Panc1 (cell line): ENCODE measurements around the gene PNPT1. TPM values are rescaled to one million over a fixed set of nuclear protein-coding genes. Genes with fewer than 3 reads are reported as not detected.
A peak's percentile ranks its signal among the peaks of the same experiment; 100 is the strongest.
"Not testable (repeated sequence)": the region's sequence is repeated elsewhere in the genome, so short reads cannot be mapped to it uniquely, and the experiment has no call there.

Experiments
- ATAC-seq: fragments of 200-7000 bp; cut with Tn5 transposase; 2 replicates; pipeline ENCODE4 v1.9.1; 2020; ENCODE audit warnings: mild to moderate bottlenecking, moderate library complexity
- BruUV-seq: library from RNA; stranded (reverse); fragments of 400-500 nt; replicated peaks from 2 replicates; lab custom pipeline; 2021; lab: Mats Ljungman, UMichigan
- CTCF ChIA-PET: fragments of 300-600 bp; sonication (Branson Sonifier 250); formaldehyde crosslinking; loops from one replicate; lab custom pipeline; 2022; ENCODE audit warnings: antibody characterized with exemption; lab: Charles Lee
- POLR2A ChIA-PET: fragments of 300-600 bp; sonication (Branson Sonifier 250); formaldehyde crosslinking; loops from one replicate; lab custom pipeline; 2022; ENCODE audit warnings: antibody characterized with exemption; lab: Charles Lee
- DNase-seq: peaks from one replicate; pipeline ENCODE4 v3.0.0-alpha.2; 2010; ENCODE audit warnings: low read depth, low spot score
- H3K27ac ChIP-seq: 2 replicates; pipeline ENCODE4 v1.5.1; 2011; ENCODE audit warnings: mild to moderate bottlenecking, low read length, inconsistent platforms
- H3K27me3 ChIP-seq: fragments of 200-500 bp; sonication (Bioruptor generic); 2 replicates; pipeline ENCODE4 v1.6.0; 2014; ENCODE audit warnings: low read length, inconsistent platforms; ENCODE audit not compliant: control insufficient read depth, insufficient read depth
- H3K36me3 ChIP-seq: fragments of 200-500 bp; sonication (Bioruptor generic); 2 replicates; pipeline ENCODE4 v1.5.1; 2014; ENCODE audit warnings: inconsistent platforms, mild to moderate bottlenecking, low read length, moderate library complexity; ENCODE audit not compliant: control insufficient read depth, insufficient read depth
- H3K4me1 ChIP-seq: 2 replicates; pipeline ENCODE4 v1.5.1; 2011; ENCODE audit warnings: inconsistent platforms, mild to moderate bottlenecking, low read length, moderate library complexity; ENCODE audit not compliant: control insufficient read depth, insufficient read depth
- H3K4me3 ChIP-seq, 2 experiments: 2 replicates each; pipeline ENCODE4 v1.5.1; 2011 to 2012; ENCODE audit warnings: low read depth in 2 of 2, low read length in 2 of 2, mild to moderate bottlenecking in 2 of 2, inconsistent platforms in 1 of 2, moderate library complexity in 1 of 2
- H3K9me3 ChIP-seq: fragments of 200-500 bp; sonication (Bioruptor generic); 2 replicates; pipeline ENCODE4 v1.5.1; 2014; ENCODE audit warnings: low read depth, mild to moderate bottlenecking, inconsistent platforms, low read length, moderate library complexity; ENCODE audit not compliant: control insufficient read depth, insufficient read depth
- CTCF ChIP-seq: fragments of 450-650 bp; IDR thresholded peaks from 2 replicates; pipeline ENCODE4 v1.5.1; 2017; ENCODE audit warnings: mild to moderate bottlenecking
- POLR2AphosphoS5 ChIP-seq: IDR thresholded peaks from 2 replicates; pipeline ENCODE4 v1.6.1; 2012; ENCODE audit warnings: mild to moderate bottlenecking, low read depth, low read length, moderate library complexity
- SIN3A ChIP-seq: IDR thresholded peaks from 2 replicates; pipeline ENCODE4 v1.6.1; 2012; ENCODE audit warnings: low read depth, mild to moderate bottlenecking, low read length, moderate library complexity, borderline replicate concordance; ENCODE audit not compliant: insufficient read depth
- TCF7L2 ChIP-seq: IDR thresholded peaks from 2 replicates; pipeline ENCODE4 v1.6.1; 2011; ENCODE audit warnings: mild to moderate bottlenecking, low read depth, low read length, inconsistent platforms
- in situ Hi-C: cut with HindIII; loops from 2 replicates; pipeline ENCODE4 v1.10.0; 2016; ENCODE audit warnings: low sequenced_read_pairs, low pct_unique_long_range_greater_than_20kb
- intact Hi-C: fragments of 100-400 bp; cut with micrococcal nuclease; formaldehyde crosslinking; loops from one replicate; pipeline ENCODE4 v1.10.0; 2022; ENCODE audit not compliant: unreplicated experiment
- total RNA-seq: library from RNA; stranded (reverse); gene quantifications from one replicate; pipeline ENCODE4 v1.2.1, GENCODE V29; 2021; ENCODE audit not compliant: unreplicated experiment
- TF ChIP-seq, protein P1 (sequence below), 2 experiments: IDR thresholded peaks; 2 replicates each; pipeline ENCODE4 v1.6.1; 2011 to 2012; ENCODE audit warnings: low read depth in 2 of 2, control low read depth in 1 of 2, low read length in 1 of 2, mild to moderate bottlenecking in 1 of 2, moderate library complexity in 1 of 2; ENCODE audit not compliant: insufficient read depth in 1 of 2

The PNPT1 gene
- total RNA-seq, 1 experiment from 2014 or later, result 50.1 TPM

- CTCF ChIA-PET, result no interaction called here
Measured at GRCh38 chr2:55601849-55602248, 91.8 kb downstream of the PNPT1 start.

GRCh38 chr2:55598056-55598795, 95.4 kb downstream of the PNPT1 start:
- Histone ChIP-seq H3K4me1 (no peaks in the 10 kb centered on the region), H3K9me3 (no peaks in the 10 kb centered on the region), H3K36me3 (no peaks in the 10 kb centered on the region), H3K27me3 (no peaks in the 10 kb centered on the region), H3K4me3 (no peak overlapping the region), H3K27ac (no peak overlapping the region)
- ChIA-PET CTCF (no interaction called here), POLR2A (no interaction called here)
- intact Hi-C loops (no loop called here), in situ Hi-C loops (no loop called here)
- TF ChIP-seq POLR2AphosphoS5 (no peak), CTCF (no peak), SIN3A (no peak), TCF7L2 (no peak)
- TF ChIP-seq, protein P1, sequence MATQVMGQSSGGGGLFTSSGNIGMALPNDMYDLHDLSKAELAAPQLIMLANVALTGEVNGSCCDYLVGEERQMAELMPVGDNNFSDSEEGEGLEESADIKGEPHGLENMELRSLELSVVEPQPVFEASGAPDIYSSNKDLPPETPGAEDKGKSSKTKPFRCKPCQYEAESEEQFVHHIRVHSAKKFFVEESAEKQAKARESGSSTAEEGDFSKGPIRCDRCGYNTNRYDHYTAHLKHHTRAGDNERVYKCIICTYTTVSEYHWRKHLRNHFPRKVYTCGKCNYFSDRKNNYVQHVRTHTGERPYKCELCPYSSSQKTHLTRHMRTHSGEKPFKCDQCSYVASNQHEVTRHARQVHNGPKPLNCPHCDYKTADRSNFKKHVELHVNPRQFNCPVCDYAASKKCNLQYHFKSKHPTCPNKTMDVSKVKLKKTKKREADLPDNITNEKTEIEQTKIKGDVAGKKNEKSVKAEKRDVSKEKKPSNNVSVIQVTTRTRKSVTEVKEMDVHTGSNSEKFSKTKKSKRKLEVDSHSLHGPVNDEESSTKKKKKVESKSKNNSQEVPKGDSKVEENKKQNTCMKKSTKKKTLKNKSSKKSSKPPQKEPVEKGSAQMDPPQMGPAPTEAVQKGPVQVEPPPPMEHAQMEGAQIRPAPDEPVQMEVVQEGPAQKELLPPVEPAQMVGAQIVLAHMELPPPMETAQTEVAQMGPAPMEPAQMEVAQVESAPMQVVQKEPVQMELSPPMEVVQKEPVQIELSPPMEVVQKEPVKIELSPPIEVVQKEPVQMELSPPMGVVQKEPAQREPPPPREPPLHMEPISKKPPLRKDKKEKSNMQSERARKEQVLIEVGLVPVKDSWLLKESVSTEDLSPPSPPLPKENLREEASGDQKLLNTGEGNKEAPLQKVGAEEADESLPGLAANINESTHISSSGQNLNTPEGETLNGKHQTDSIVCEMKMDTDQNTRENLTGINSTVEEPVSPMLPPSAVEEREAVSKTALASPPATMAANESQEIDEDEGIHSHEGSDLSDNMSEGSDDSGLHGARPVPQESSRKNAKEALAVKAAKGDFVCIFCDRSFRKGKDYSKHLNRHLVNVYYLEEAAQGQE (IDR thresholded peaks at IDR 0.05; ENCODE audit: insufficient read depth in 1 of 2, low read depth in 2 of 2, low read length in 1 of 2), result no peak
- no peak for DNase-seq
- no peak for ATAC-seq
- BruUV-seq, result TSS peak; percentile 28

More at GRCh38 chr2:55601849-55602248, 91.8 kb downstream of the PNPT1 start:
- no peaks in the 10 kb centered on the region for H3K9me3 ChIP-seq
- intact Hi-C loops (no loop called here), in situ Hi-C loops (no loop called here)
- DNase-seq (no peak), ATAC-seq (no peak)
- POLR2A ChIA-PET, result interaction anchor here (0.6 to 1.1 kb wide), 2 partner anchors 237 to 1006 kb away, joined by 3 to 4 read pairs; no protein-coding TSS in a partner anchor
- peaks cover 5% of the 10 kb centered on the region; the same call in 1 of the 2 replicates for H3K36me3 ChIP-seq
- no peak overlapping the region for H3K4me3 ChIP-seq
- BruUV-seq, result TSS peak; percentile 4
- H3K27ac ChIP-seq, result no peak overlapping the region
- TF ChIP-seq POLR2AphosphoS5 (no peak), TCF7L2 (no peak), SIN3A (no peak), CTCF (no peak)
- TF ChIP-seq, protein P1 (IDR thresholded peaks at IDR 0.05; ENCODE audit: insufficient read depth in 1 of 2, low read depth in 2 of 2, low read length in 1 of 2), result no peak
- H3K27me3 ChIP-seq, result no peaks in the 10 kb centered on the region
- H3K4me1 ChIP-seq, result no peaks in the 10 kb centered on the region

DNA sequence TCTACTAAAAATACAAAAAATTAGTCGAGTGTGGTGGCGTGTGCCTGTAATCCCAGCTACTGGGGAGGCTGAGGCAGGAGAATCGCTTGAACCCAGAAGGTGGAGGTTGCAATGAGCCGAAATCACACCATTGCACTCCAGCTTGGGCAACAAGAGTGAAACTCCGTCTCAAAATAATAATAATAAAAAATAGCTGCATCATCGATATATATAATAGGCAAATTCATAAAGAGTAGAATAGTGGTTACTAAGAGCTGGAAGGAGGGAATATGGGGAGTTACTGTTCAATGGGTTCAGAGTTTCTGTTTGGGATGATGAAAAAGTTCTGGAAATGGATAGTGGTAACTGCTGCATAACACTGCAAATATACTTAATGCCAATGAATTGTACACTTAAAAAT, 96.8 kb downstream of the PNPT1 start:
- POLR2A ChIA-PET, ATAC-seq, H3K36me3 ChIP-seq, H3K4me3 ChIP-seq, intact Hi-C loops, in situ Hi-C loops, CTCF ChIA-PET, H3K27me3 ChIP-seq, BruUV-seq, H3K27ac ChIP-seq, DNase-seq, H3K9me3 ChIP-seq, H3K4me1 ChIP-seq: not testable (repeated sequence)
